ENCODE measurements around the gene RAB3A.

RAB3A gene

GRCh38 chr19:18156268-18156667, 47.6 kb downstream of the RAB3A start:
- TF ChIP-seq TAF1 (IDR thresholded peaks at IDR 0.05; ENCODE audit: borderline replicate concordance, insufficient read depth, low read length), result no peak
- TF ChIP-seq SIN3A (IDR thresholded peaks at IDR 0.05; ENCODE audit: borderline replicate concordance, insufficient read depth, low read length), result no peak
- no peak for TF ChIP-seq FOXP2 (optimal IDR thresholded peaks at IDR 0.05; ENCODE audit: borderline replicate concordance, extremely low read depth, extremely low read length, insufficient read depth)
- TF ChIP-seq, protein P1, sequence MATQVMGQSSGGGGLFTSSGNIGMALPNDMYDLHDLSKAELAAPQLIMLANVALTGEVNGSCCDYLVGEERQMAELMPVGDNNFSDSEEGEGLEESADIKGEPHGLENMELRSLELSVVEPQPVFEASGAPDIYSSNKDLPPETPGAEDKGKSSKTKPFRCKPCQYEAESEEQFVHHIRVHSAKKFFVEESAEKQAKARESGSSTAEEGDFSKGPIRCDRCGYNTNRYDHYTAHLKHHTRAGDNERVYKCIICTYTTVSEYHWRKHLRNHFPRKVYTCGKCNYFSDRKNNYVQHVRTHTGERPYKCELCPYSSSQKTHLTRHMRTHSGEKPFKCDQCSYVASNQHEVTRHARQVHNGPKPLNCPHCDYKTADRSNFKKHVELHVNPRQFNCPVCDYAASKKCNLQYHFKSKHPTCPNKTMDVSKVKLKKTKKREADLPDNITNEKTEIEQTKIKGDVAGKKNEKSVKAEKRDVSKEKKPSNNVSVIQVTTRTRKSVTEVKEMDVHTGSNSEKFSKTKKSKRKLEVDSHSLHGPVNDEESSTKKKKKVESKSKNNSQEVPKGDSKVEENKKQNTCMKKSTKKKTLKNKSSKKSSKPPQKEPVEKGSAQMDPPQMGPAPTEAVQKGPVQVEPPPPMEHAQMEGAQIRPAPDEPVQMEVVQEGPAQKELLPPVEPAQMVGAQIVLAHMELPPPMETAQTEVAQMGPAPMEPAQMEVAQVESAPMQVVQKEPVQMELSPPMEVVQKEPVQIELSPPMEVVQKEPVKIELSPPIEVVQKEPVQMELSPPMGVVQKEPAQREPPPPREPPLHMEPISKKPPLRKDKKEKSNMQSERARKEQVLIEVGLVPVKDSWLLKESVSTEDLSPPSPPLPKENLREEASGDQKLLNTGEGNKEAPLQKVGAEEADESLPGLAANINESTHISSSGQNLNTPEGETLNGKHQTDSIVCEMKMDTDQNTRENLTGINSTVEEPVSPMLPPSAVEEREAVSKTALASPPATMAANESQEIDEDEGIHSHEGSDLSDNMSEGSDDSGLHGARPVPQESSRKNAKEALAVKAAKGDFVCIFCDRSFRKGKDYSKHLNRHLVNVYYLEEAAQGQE (IDR thresholded peaks at IDR 0.05; ENCODE audit: insufficient read depth in 1 of 2, low read depth in 2 of 2, low read length in 2 of 2), result no peak
- TF ChIP-seq POLR2AphosphoS5 (IDR thresholded peaks at IDR 0.05; ENCODE audit: low read depth, low read length), result no peak

DNA sequence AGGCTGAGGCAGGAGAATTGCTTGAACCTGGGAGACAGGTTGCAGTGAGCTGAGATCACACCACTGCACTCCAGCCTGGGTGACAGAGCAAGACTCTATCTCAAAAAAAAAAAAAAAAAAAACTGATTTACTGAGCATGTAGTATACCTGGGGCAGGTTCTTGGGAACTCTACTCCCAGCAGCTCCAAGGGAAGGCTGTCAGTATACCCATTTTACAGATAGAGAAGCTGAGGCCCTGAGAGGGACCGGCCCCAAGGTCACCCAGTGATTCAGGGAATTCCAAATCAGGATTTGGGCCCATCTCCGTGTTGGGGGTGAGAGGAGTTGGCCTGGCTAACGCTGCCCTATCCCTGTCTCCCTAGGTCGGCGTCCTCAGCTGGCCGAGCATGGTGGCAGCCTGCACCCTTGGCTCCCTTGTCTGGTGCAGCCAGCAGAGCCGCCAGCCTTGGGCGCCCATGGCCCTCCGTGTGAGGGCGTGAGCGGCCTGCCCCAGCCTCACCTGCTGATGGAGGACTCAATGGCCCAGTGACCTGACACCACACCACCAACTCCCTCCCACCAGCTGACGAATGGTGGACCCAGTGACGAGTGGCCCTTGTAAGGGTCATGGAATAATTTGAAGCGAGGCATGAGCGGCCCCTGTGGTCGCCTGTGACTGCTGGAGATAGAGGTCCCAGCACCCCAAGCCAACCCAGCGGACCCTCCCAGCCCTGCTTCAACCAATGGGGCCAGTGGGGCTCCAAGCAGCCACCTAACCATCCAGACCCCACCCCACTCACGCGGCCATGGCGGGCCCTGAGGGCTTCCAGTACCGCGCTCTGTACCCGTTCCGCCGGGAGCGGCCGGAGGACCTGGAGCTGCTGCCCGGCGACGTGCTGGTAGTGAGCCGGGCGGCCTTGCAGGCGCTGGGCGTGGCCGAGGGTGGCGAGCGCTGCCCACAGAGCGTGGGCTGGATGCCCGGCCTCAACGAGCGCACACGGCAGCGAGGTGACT, 48.5 kb downstream of the RAB3A start:
- TF ChIP-seq POLR2AphosphoS5 (IDR thresholded peaks at IDR 0.05; ENCODE audit: low read depth, low read length) (no peak), SIN3A (IDR thresholded peaks at IDR 0.05; ENCODE audit: borderline replicate concordance, insufficient read depth, low read length) (no peak), TAF1 (IDR thresholded peaks at IDR 0.05; ENCODE audit: borderline replicate concordance, insufficient read depth, low read length) (no peak), FOXP2 (optimal IDR thresholded peaks at IDR 0.05; ENCODE audit: borderline replicate concordance, extremely low read depth, extremely low read length, insufficient read depth) (no peak)
- TF ChIP-seq, protein P1 (IDR thresholded peaks at IDR 0.05; ENCODE audit: insufficient read depth in 1 of 2, low read depth in 2 of 2, low read length in 2 of 2), result no peak

DNA sequence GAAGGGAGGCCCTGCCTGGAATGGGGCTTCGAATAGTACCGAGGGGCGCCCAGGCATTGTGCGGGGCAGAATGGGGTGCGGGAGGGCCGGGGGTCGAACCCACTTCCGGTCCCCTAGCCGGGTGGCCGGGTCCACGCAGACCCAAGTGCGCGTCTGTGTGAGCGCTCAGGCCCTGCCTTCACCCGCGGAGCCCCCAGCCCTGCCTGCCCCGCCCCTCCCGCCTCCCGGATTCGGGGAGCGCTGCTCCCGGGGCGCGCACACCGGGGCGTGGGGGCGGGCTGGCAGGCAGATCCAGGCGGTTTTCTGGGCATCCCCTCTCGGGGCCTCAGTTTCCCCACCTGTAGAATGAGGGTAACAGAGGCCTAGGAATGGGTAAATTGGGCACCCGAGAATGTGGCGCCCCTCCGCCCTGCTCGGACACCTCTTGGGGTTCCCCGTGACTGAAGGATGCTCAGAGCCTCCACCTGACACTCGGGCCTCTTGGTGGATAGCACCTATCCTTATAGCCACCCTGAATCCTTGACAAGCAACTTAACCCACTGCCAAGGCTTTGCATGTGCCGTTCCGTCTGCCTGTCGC, 50.2 kb downstream of the RAB3A start:
- no peak for TF ChIP-seq SIN3A (IDR thresholded peaks at IDR 0.05; ENCODE audit: borderline replicate concordance, insufficient read depth, low read length)
- TF ChIP-seq FOXP2 (optimal IDR thresholded peaks at IDR 0.05; ENCODE audit: borderline replicate concordance, extremely low read depth, extremely low read length, insufficient read depth), result no peak
- TF ChIP-seq POLR2AphosphoS5 (IDR thresholded peaks at IDR 0.05; ENCODE audit: low read depth, low read length), result no peak
- no peak for TF ChIP-seq TAF1 (IDR thresholded peaks at IDR 0.05; ENCODE audit: borderline replicate concordance, insufficient read depth, low read length)
- TF ChIP-seq, protein P1 (IDR thresholded peaks at IDR 0.05; ENCODE audit: insufficient read depth in 1 of 2, low read depth in 2 of 2, low read length in 2 of 2), result no peak

DNA sequence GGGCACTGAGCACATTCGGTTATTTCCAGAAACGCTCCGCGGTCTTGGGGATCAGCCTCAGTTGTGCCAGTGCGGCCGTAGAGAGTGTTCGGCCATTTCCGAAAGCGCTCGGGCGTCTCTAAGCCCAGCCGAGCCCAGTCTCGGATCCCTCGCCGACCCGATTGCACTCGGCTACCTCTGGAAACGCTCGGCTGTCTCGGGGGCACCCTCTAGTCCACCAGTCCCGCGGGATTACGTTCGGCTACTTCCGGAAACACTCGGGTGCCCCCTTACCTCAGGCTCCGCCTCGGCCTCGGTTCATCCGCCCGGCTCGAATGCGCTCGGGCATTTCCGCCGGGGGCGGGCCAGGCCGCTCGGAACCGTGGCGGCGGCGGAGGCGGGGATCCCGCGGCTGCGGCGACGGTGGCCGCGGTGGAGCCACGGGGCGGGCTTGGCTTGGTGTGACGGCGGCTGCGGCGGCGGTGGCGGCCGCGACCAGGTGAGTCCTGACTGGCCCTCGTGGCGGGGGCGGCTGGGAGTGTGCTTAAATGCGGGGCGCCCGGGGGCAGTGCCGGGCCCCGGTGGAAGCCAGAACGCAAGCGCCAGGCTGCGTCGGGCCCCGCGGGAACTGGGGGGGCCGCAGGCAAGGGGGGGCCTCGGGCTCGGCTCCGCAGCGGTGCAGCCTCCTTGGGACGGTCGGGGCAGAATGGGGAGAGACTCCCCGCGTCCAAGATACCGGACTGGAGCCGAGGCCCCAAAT, 50.9 kb downstream of the RAB3A start, which contains the start of gene PIK3R2:
Gene PIK3R2 (plus strand): TSS at position 347 of the 739 bp plus-strand sequence. CDS start 2,717 bp downstream, outside the sequence.
- TF ChIP-seq POLR2AphosphoS5 (IDR thresholded peaks at IDR 0.05; ENCODE audit: low read depth, low read length) (peak; percentile 33; the same call in 1 of the 2 replicates), TAF1 (IDR thresholded peaks at IDR 0.05; ENCODE audit: borderline replicate concordance, insufficient read depth, low read length) (no peak), FOXP2 (optimal IDR thresholded peaks at IDR 0.05; ENCODE audit: borderline replicate concordance, extremely low read depth, extremely low read length, insufficient read depth) (peak; percentile 64)

- TF ChIP-seq SIN3A (IDR thresholded peaks at IDR 0.05; ENCODE audit: borderline replicate concordance, insufficient read depth, low read length), result peak; percentile 53; the same call in 1 of the 2 replicates
- TF ChIP-seq POLR2AphosphoS5 (IDR thresholded peaks at IDR 0.05; ENCODE audit: low read depth, low read length), result peak; percentile 47; the same call in 1 of the 2 replicates
- no peak for TF ChIP-seq TAF1 (IDR thresholded peaks at IDR 0.05; ENCODE audit: borderline replicate concordance, insufficient read depth, low read length)
Measured at GRCh38 chr19:18152442-18152816, 51.4 kb downstream of the RAB3A start.

Measured in PFSK-1 (cell line).